IMR-90 (cell line): ENCODE measurements around the gene NELFCD. TPM values are rescaled to one million over a fixed set of nuclear protein-coding genes. Genes with fewer than 3 reads are reported as not detected.

Source experiments
- ATAC-seq: fragments of 200-7000 bp; cut with Tn5 transposase; 2 replicates; pipeline ENCODE4 v1.9.1; 2020; ENCODE audit warnings: low read depth, mild to moderate bottlenecking, moderate library complexity
- BruUV-seq: library from RNA; stranded (reverse); fragments of 400-500 nt; replicated peaks from 2 replicates; lab custom pipeline; 2021; lab: Mats Ljungman, UMichigan
- CTCF ChIA-PET: fragments of 300-600 bp; formaldehyde crosslinking; extraction: SDS; loops from one replicate; lab custom pipeline; 2021; ENCODE audit warnings: antibody characterized with exemption; lab: Yijun Ruan, JAX
- POLR2A ChIA-PET: fragments of 300-600 bp; sonication (Branson Sonifier 250); formaldehyde crosslinking; loops from one replicate; lab custom pipeline; 2022; ENCODE audit warnings: antibody characterized with exemption; ENCODE audit not compliant: unreplicated experiment; lab: Charles Lee
- DNase-seq: peaks from one replicate; pipeline ENCODE4 v3.0.0; 2013
- H2AFZ ChIP-seq: replicated peaks from 2 replicates; pipeline ENCODE3; 2013; ENCODE audit warnings: low read length, mild to moderate bottlenecking; ENCODE audit not compliant: poor library complexity
- H2AK5ac ChIP-seq: 2 replicates; pipeline ENCODE4 v1.6.1; 2013; ENCODE audit warnings: low read depth, low read length, inconsistent platforms
- H2AK9ac ChIP-seq: replicated peaks from 2 replicates; pipeline ENCODE3; 2013; ENCODE audit warnings: mild to moderate bottlenecking, low read depth, low read length, moderate library complexity; ENCODE audit not compliant: poor library complexity
- H2BK120ac ChIP-seq: 2 replicates; pipeline ENCODE4 v1.6.1; 2013; ENCODE audit warnings: low read depth, low read length, inconsistent platforms
- H2BK15ac ChIP-seq: 3 replicates; pipeline ENCODE4 v1.6.1; 2013; ENCODE audit warnings: low read depth, low read length, inconsistent platforms
- H2BK20ac ChIP-seq: 2 replicates; pipeline ENCODE4 v1.6.1; 2013; ENCODE audit warnings: low read depth, mild to moderate bottlenecking, inconsistent platforms, low read length, moderate library complexity
- H2BK5ac ChIP-seq: 2 replicates; pipeline ENCODE4 v1.6.1; 2013; ENCODE audit warnings: mild to moderate bottlenecking, low read depth, low read length, inconsistent platforms; ENCODE audit not compliant: poor library complexity, severe bottlenecking
- H3K14ac ChIP-seq: replicated peaks from 2 replicates; pipeline ENCODE4 v1.6.1; 2013; ENCODE audit warnings: low read depth, low read length, inconsistent platforms
- H3K18ac ChIP-seq: 2 replicates; pipeline ENCODE4 v1.6.1; 2013; ENCODE audit warnings: low read depth, low read length, control low read depth
- H3K23ac ChIP-seq: 2 replicates; pipeline ENCODE4 v1.6.1; 2013; ENCODE audit warnings: low read depth, low read length, inconsistent platforms
- H3K27ac ChIP-seq: 2 replicates; pipeline ENCODE4 v1.5.1; 2013; ENCODE audit warnings: mild to moderate bottlenecking, control low read depth, low read length; ENCODE audit not compliant: insufficient read depth
- H3K27me3 ChIP-seq: 2 replicates; pipeline ENCODE4 v1.6.1; 2013; ENCODE audit warnings: low read length; ENCODE audit not compliant: control insufficient read depth, insufficient read depth
- H3K36me3 ChIP-seq: 2 replicates; pipeline ENCODE4 v1.6.1; 2013; ENCODE audit warnings: low read length, mixed read lengths; ENCODE audit not compliant: control insufficient read depth, insufficient read depth
- H3K4ac ChIP-seq: 2 replicates; pipeline ENCODE4 v1.6.1; 2013; ENCODE audit warnings: low read depth, low read length, inconsistent platforms
- H3K4me1 ChIP-seq: 2 replicates; pipeline ENCODE4 v1.6.1; 2013; ENCODE audit warnings: low read length, mixed read lengths; ENCODE audit not compliant: control insufficient read depth, insufficient read depth
- H3K4me2 ChIP-seq: 2 replicates; pipeline ENCODE4 v1.6.1; 2013; ENCODE audit warnings: low read depth, mild to moderate bottlenecking, control low read depth, low read length, moderate library complexity
- H3K4me3 ChIP-seq: 2 replicates; pipeline ENCODE4 v1.5.1; 2013; ENCODE audit warnings: low read depth, mild to moderate bottlenecking, control low read depth, low read length, moderate library complexity; ENCODE audit not compliant: insufficient read depth
- H3K56ac ChIP-seq: 2 replicates; pipeline ENCODE4 v1.6.1; 2013; ENCODE audit warnings: low read length, inconsistent platforms; ENCODE audit not compliant: insufficient read depth; ENCODE audit errors: extremely low read depth
- H3K79me1 ChIP-seq, 2 experiments: 2 replicates each; pipeline ENCODE4 v1.6.1; 2013; ENCODE audit warnings: low read length in 2 of 2, inconsistent platforms in 1 of 2, low read depth in 1 of 2
- H3K9ac ChIP-seq: 2 replicates; pipeline ENCODE4 v1.6.1; 2013; ENCODE audit warnings: low read depth, low read length, control low read depth
- H3K9me1 ChIP-seq: 2 replicates; pipeline ENCODE4 v1.6.1; 2013; ENCODE audit warnings: low read length, inconsistent platforms; ENCODE audit not compliant: insufficient read depth
- H3K9me3 ChIP-seq: 2 replicates; pipeline ENCODE4 v1.6.1; 2013; ENCODE audit warnings: low read length; ENCODE audit not compliant: control insufficient read depth, insufficient read depth
- H4K20me1 ChIP-seq: 2 replicates; pipeline ENCODE4 v1.6.1; 2013; ENCODE audit warnings: low read length, inconsistent platforms; ENCODE audit not compliant: insufficient read depth
- H4K5ac ChIP-seq: 2 replicates; pipeline ENCODE4 v1.6.1; 2013; ENCODE audit warnings: mild to moderate bottlenecking, low read depth, low read length, control low read depth
- H4K8ac ChIP-seq, 2 experiments: 2 replicates each; pipeline ENCODE4 v1.6.1; 2013; ENCODE audit warnings: low read depth in 2 of 2, low read length in 2 of 2, control low read depth in 1 of 2, inconsistent platforms in 1 of 2
- H4K91ac ChIP-seq: 2 replicates; pipeline ENCODE4 v1.6.1; 2013; ENCODE audit warnings: low read depth, low read length, inconsistent platforms; ENCODE audit not compliant: insufficient read depth
- BHLHE40 ChIP-seq: fragments of 150-350 bp; IDR thresholded peaks from 2 replicates; pipeline ENCODE4 v1.6.1; 2016; ENCODE audit warnings: mild to moderate bottlenecking, low read depth, low read length
- CEBPB ChIP-seq: IDR thresholded peaks from 2 replicates; pipeline ENCODE4 v1.6.1; 2012; ENCODE audit warnings: low read depth, low read length, improper control_type of control experiment
- MAZ ChIP-seq: IDR thresholded peaks from 2 replicates; pipeline ENCODE4 v1.6.1; 2012; ENCODE audit warnings: low read depth, mild to moderate bottlenecking, low read length, improper control_type of control experiment, moderate library complexity, borderline replicate concordance
- POLR2A ChIP-seq: IDR thresholded peaks from 2 replicates; pipeline ENCODE4 v1.6.1; 2012; ENCODE audit warnings: mild to moderate bottlenecking, low read depth, low read length
- WGBS, 2 experiments: methylation state at CpG; one replicate each; pipeline versions ENCODE4 v1.1.5 to v1.1.7; 2013; ENCODE audit warnings: missing lambda C conversion rate in 2 of 2; ENCODE audit not compliant: insufficient read length in 1 of 2; ENCODE audit errors: extremely low coverage in 2 of 2; 5-methylcytosine and 5-hydroxymethylcytosine counted together
- dilution Hi-C: fragments of 300-500 bp; cut with HindIII; formaldehyde crosslinking; loops from one replicate; pipeline ENCODE4 v1.14.3; 2018; ENCODE audit warnings: low sequenced_read_pairs; ENCODE audit not compliant: unreplicated experiment
- in situ Hi-C: fragments of 300-500 bp; cut with MboI; formaldehyde crosslinking; loops from 3 replicates; pipeline ENCODE4 v1.14.3; 2019; ENCODE audit warnings: low sequenced_read_pairs, inconsistent platforms, mixed read lengths
- intact Hi-C: fragments of 100-400 bp; cut with micrococcal nuclease; formaldehyde crosslinking; loops from 2 replicates; pipeline ENCODE4 v1.10.0; 2022
- polyA plus RNA-seq, 3 experiments: library from polyadenylated mRNA; depleted of rRNA; stranded (reverse); fragments of >200 nt; gene quantifications; 2 replicates each; pipeline ENCODE4 v1.2.3, GENCODE V29; 2012; ENCODE audit warnings: low replicate concordance in 1 of 3
- total RNA-seq: library from RNA; depleted of rRNA; stranded (reverse); fragments of >200 nt; gene quantifications from 2 replicates; pipeline ENCODE4 v1.2.3, GENCODE V29; 2012
- TF ChIP-seq, protein P1 (sequence below): conservative IDR thresholded peaks from 2 replicates; pipeline ENCODE4 v1.5.1; 2012; ENCODE audit warnings: mild to moderate bottlenecking, low read depth, low read length, improper control_type of control experiment

NELFCD gene
- total and polyA plus RNA-seq, 2 of the 4 experiments (the other 2 are of a cell fraction), result 88.9 to 94.1 TPM

GRCh38 chr20:59025511-59025910, 44.5 kb downstream of the NELFCD start:
- intact Hi-C loops, result loop anchor here (5.0 kb wide), 1 partner anchor 38 kb away; no protein-coding TSS in a partner anchor
- in situ Hi-C loops, result loop anchor here (10.0 to 25.0 kb wide), 4 partner anchors 121 to 1638 kb away; partner anchors contain the start of genes ANKRD60 and RBM38
- ATAC-seq, result no peak
- Histone ChIP-seq H2AK9ac (no peak overlapping the region), H4K20me1 (peaks cover 49% of the 10 kb centered on the region), H3K4me3 (no peak overlapping the region), H3K79me1 (peaks cover 6 to 67% of the 10 kb centered on the region in 2 experiments; a peak in 3 of 4 replicates), H3K36me3 (peaks cover 31% of the 10 kb centered on the region), H4K91ac (no peak overlapping the region), H2BK20ac (no peak overlapping the region), H3K56ac (no peak overlapping the region), H3K27ac (no peak overlapping the region), H3K9me3 (no peaks in the 10 kb centered on the region), H4K5ac (no peak overlapping the region), H4K8ac (no peak overlapping the region), H2BK5ac (no peak overlapping the region), H3K18ac (no peak overlapping the region), H3K14ac (no peak overlapping the region), H3K9me1 (peaks cover 14% of the 10 kb centered on the region), H3K27me3 (no peaks in the 10 kb centered on the region), H2AFZ (no peak overlapping the region), H3K4me2 (no peak overlapping the region), H2BK15ac (no peak overlapping the region), H3K9ac (no peak overlapping the region), H3K4ac (no peak overlapping the region), H2AK5ac (no peak overlapping the region), H2BK120ac (no peak overlapping the region), H3K4me1 (peaks cover 4% of the 10 kb centered on the region; the same call in 1 of the 2 replicates), H3K23ac (no peak overlapping the region)
- no TSS peak for BruUV-seq
- ChIA-PET CTCF (no interaction called here), POLR2A (no interaction called here)
- 100% methylated on average over 3 of the region's 4 CpGs; no CpG with 5 or more reads in 1 of the 2 experiments for WGBS, 2 experiments
- DNase-seq, result no peak
- dilution Hi-C loops, result no loop called here
- TF ChIP-seq, protein P1, sequence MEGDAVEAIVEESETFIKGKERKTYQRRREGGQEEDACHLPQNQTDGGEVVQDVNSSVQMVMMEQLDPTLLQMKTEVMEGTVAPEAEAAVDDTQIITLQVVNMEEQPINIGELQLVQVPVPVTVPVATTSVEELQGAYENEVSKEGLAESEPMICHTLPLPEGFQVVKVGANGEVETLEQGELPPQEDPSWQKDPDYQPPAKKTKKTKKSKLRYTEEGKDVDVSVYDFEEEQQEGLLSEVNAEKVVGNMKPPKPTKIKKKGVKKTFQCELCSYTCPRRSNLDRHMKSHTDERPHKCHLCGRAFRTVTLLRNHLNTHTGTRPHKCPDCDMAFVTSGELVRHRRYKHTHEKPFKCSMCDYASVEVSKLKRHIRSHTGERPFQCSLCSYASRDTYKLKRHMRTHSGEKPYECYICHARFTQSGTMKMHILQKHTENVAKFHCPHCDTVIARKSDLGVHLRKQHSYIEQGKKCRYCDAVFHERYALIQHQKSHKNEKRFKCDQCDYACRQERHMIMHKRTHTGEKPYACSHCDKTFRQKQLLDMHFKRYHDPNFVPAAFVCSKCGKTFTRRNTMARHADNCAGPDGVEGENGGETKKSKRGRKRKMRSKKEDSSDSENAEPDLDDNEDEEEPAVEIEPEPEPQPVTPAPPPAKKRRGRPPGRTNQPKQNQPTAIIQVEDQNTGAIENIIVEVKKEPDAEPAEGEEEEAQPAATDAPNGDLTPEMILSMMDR, result no peak
- TF ChIP-seq BHLHE40 (no peak), MAZ (no peak), POLR2A (no peak), CEBPB (no peak)
